Spleen (tissue), 7 donors: ENCODE results near the gene IRAK1BP1.

ENCODE experiments used
- POLR2AphosphoS5 ChIP-seq, 3 donors: sonication (generic); formaldehyde crosslinking; IDR thresholded peaks; one replicate each; pipeline ENCODE4 v1.5.1; 2017; ENCODE audit warnings: antibody characterized with exemption in 3 of 3
- TF ChIP-seq, protein P1 (sequence below), 11 experiments: fragments of 200-600 bp in 7 of 11; fragments of 450-650 bp in 4 of 11; sonication (generic) in 4 of 11; IDR thresholded peaks in 8 of 11; conservative IDR thresholded peaks in 3 of 11; 1 replicate in 7 of 11; 2 replicates in 4 of 11; pipeline versions ENCODE4 v1.4.0 to v1.8.0; 2016 to 2021; ENCODE audit warnings: antibody characterized with exemption in 11 of 11, inconsistent platforms in 4 of 11, mild to moderate bottlenecking in 1 of 11
- donor health status: DM: no; HTN: no; CAD: no; lungs with moderate emphysema.
- donor health status: DM: no; HTN: no; CAD: no.
- donor health status: DM: no; HTN: no; CAD: no.

DNA sequence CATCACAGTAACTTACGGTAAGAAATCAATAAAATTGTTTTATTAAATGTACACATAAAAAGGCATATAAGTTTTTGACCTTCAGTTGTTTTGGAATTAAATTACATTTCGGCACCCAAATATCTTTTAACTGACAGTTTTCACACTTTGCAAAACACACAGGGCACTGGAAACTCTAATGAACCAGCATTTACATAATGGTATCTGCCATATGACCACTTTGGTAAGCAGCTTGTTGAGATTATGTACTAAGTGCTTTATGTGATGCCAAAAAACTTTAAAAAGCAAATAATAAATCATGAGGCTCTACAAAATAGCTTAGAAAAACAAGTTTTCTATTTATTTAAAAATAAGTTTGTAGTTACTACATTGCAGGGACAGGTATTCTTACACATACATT is 68.2 kb downstream of the IRAK1BP1 start:
- TF ChIP-seq, protein P1, sequence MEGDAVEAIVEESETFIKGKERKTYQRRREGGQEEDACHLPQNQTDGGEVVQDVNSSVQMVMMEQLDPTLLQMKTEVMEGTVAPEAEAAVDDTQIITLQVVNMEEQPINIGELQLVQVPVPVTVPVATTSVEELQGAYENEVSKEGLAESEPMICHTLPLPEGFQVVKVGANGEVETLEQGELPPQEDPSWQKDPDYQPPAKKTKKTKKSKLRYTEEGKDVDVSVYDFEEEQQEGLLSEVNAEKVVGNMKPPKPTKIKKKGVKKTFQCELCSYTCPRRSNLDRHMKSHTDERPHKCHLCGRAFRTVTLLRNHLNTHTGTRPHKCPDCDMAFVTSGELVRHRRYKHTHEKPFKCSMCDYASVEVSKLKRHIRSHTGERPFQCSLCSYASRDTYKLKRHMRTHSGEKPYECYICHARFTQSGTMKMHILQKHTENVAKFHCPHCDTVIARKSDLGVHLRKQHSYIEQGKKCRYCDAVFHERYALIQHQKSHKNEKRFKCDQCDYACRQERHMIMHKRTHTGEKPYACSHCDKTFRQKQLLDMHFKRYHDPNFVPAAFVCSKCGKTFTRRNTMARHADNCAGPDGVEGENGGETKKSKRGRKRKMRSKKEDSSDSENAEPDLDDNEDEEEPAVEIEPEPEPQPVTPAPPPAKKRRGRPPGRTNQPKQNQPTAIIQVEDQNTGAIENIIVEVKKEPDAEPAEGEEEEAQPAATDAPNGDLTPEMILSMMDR (IDR thresholded peaks at IDR 0.05 in 8 of 11, conservative IDR thresholded peaks at IDR 0.05 in 3 of 11), result no peak
- TF ChIP-seq POLR2AphosphoS5 (IDR thresholded peaks at IDR 0.05), result no peak
